ENCODE data around the gene RFNG.

DNA sequence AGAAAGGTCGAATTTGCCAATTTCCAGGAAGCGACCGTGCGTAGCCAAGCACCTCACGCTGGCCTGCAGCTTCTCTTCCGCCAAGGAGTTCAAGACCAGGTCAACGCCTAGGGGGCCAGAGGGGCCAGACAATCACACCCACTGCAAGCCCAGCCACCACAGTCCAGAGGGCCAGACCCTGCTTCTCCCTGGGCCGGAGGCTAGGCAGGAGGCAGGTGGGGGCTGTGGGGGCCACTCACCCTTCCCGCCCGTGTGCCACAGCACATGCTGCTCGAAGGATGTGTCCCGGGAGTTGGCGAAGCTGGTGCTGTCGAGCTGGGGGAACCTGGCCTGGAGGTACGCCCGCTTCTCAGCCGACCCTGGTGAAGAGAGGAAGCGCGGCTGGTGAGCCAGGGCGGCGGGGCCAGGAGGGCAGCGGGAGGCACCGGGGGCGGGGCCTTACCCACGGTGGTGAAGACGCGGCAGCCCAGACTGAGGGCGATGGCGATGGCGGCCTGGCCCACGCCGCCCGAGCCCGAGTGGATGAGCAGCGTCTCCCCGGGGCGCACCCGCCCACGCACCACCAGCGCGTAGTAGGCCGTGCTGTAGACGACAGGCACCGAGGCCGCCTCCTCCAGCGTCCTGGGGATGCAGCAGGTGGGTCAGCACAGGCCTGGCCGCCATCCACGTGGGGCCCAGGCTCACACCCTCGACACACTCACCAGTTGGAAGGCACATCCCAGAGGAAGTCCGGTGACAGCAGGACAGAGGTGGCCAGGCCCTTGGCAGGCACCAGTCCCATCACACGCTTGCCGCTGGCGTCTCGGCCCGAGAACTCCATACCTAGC, 32.1 kb upstream of the RFNG start:
- TF ChIP-seq POLR2A (IDR thresholded peaks at IDR 0.05; ENCODE audit: borderline replicate concordance, extremely low read depth, insufficient read depth, insufficient read length) (no peak), YY1 (IDR thresholded peaks at IDR 0.05; ENCODE audit: extremely low read depth, insufficient replicate concordance, low read depth, low read length) (no peak), TCF7L2 (IDR thresholded peaks at IDR 0.05; ENCODE audit: borderline replicate concordance, extremely low read depth, insufficient read depth, insufficient read length) (no peak), EZH2phosphoT487 (IDR thresholded peaks at IDR 0.05; ENCODE audit: borderline replicate concordance) (no peak), POLR2AphosphoS5 (IDR thresholded peaks at IDR 0.05; ENCODE audit: low read depth, low read length) (no peak), CBX3 (IDR thresholded peaks at IDR 0.05; ENCODE audit: low read depth) (no peak), SP1 (IDR thresholded peaks at IDR 0.05; ENCODE audit: low read depth) (no peak), EZH2 (IDR thresholded peaks at IDR 0.05) (no peak)
- TF ChIP-seq, protein P1, sequence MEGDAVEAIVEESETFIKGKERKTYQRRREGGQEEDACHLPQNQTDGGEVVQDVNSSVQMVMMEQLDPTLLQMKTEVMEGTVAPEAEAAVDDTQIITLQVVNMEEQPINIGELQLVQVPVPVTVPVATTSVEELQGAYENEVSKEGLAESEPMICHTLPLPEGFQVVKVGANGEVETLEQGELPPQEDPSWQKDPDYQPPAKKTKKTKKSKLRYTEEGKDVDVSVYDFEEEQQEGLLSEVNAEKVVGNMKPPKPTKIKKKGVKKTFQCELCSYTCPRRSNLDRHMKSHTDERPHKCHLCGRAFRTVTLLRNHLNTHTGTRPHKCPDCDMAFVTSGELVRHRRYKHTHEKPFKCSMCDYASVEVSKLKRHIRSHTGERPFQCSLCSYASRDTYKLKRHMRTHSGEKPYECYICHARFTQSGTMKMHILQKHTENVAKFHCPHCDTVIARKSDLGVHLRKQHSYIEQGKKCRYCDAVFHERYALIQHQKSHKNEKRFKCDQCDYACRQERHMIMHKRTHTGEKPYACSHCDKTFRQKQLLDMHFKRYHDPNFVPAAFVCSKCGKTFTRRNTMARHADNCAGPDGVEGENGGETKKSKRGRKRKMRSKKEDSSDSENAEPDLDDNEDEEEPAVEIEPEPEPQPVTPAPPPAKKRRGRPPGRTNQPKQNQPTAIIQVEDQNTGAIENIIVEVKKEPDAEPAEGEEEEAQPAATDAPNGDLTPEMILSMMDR (IDR thresholded peaks at IDR 0.05 in 2 of 3, conservative IDR thresholded peaks at IDR 0.05 in 1 of 3; ENCODE audit: borderline replicate concordance in 1 of 3, insufficient read depth in 1 of 3, low read depth in 2 of 3, low read length in 2 of 3), result no peak
